ENCODE data around the gene ATP6V0D1.

The ATP6V0D1 gene

DNA sequence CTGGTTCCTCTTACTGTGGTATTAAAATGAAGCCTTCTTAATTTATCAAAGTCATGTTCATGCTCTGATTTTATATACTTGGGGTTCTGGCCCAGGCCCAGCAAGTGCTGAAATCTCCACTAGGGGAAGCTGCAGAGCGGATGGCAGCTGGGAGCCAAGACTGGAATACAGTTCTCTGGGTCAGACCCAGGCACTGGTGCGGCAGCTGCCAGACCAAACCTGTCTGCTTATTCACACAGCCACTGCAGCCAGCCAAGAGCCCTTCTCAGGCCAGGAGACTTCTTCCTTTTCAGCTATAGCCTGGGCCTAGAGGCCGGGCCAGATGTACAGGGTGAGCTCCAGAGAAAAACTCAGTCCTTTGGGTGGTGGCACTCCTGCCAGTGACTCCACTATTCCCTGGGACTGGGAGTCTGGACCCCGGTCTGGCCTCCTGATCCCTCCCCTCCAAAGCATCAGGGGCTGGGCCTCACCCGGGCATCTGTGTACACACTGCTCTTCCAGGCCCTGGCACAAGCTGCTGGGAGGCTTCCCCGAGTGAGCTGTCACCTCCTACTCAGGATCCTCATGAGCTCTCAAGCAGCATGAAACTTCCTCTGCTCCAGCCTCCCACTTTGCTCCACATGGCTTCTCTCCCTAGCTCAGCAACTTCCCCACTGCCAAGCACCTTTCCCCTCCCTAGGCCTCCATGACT is 24.4 kb downstream of the ATP6V0D1 start:
- peak; percentile 21 for TF ChIP-seq CTCF (IDR thresholded peaks at IDR 0.05; ENCODE audit: insufficient read depth, low read length, missing control alignments)
- no peak for DNase-seq (ENCODE audit: low read depth, low spot score)
- ChIA-PET CTCF (interaction anchor here (0.7 to 5.0 kb wide), 8 partner anchors 10 to 196 kb away, joined by 3 to 36 read pairs (median 4); partner anchors contain the start of gene HSD11B2), POLR2A (interaction anchor here (1.1 kb wide), 1 partner anchor 13 kb away, joined by 3 read pairs; no protein-coding TSS in a partner anchor)
- H3K4me3 ChIP-seq (ENCODE audit: low read depth, low read length), result no peak overlapping the region

GRCh38 chr16:67454852-67455251 is 26.1 kb downstream of the ATP6V0D1 start:
- no peak overlapping the region for H3K4me3 ChIP-seq (ENCODE audit: low read depth, low read length)
- ChIA-PET CTCF (interaction anchor here (0.6 to 5.0 kb wide), 9 partner anchors 8 to 194 kb away, joined by 3 to 36 read pairs (median 4); partner anchors contain the start of gene ZDHHC1), POLR2A (no interaction called here)
- DNase-seq (ENCODE audit: low read depth, low spot score), result no peak
- no peak for TF ChIP-seq CTCF (IDR thresholded peaks at IDR 0.05; ENCODE audit: insufficient read depth, low read length, missing control alignments)

- POLR2A ChIA-PET, result no interaction called here
- DNase-seq (ENCODE audit: low read depth, low spot score), result no peak
- no peak for TF ChIP-seq CTCF (IDR thresholded peaks at IDR 0.05; ENCODE audit: insufficient read depth, low read length, missing control alignments)
- no peak overlapping the region for H3K4me3 ChIP-seq (ENCODE audit: low read depth, low read length)
- CTCF ChIA-PET, result interaction anchor here (1.1 to 5.0 kb wide), 4 partner anchors 8 to 26 kb away, joined by 3 to 36 read pairs (median 19); no protein-coding TSS in a partner anchor
Observed at GRCh38 chr16:67454104-67454503, 26.9 kb downstream of the ATP6V0D1 start.

DNA sequence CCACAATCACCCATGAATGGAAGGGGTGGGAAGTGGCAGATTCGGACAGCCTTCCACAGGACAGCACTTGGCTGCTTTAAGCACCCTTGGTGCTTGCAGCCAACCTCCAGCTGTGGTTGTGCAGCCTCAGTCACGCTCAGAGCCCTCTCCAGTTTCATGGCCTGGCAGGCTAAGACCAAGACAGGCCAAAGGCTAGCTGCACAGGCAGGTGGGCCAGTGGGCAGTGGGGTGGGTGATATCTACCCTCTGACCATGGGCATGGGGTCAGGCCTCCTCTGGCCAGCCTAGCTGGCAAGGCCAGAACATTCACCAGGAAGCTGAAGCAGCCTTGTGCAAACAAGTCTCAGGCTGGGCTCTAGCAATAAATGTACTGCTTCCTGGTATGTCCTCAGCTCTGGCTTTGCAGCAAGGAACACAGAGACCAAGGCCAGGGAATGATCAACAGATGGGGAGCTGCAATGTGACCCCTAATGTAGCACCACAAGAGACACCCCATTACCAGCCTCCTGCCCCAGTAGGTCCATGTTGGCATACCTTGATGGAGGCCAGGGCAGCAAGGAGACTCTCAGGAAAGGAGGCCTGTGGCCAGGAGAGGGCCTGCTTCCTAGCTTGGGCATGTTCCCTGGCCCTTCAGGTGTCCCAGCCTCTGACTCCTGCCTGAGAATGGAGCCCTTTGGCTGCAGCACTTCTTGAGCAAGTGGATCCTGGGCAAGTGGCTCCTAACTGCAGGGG is 29.1 kb downstream of the ATP6V0D1 start:
- no peak overlapping the region for H3K4me3 ChIP-seq (ENCODE audit: low read depth, low read length)
- CTCF ChIA-PET, result interaction anchor here (0.8 to 5.0 kb wide), 9 partner anchors 10 to 191 kb away, joined by 3 to 29 read pairs (median 4); partner anchors contain the start of gene ZDHHC1
- POLR2A ChIA-PET, result no interaction called here
- TF ChIP-seq CTCF (IDR thresholded peaks at IDR 0.05; ENCODE audit: insufficient read depth, low read length, missing control alignments), result no peak
- no peak for DNase-seq (ENCODE audit: low read depth, low spot score)

DNA sequence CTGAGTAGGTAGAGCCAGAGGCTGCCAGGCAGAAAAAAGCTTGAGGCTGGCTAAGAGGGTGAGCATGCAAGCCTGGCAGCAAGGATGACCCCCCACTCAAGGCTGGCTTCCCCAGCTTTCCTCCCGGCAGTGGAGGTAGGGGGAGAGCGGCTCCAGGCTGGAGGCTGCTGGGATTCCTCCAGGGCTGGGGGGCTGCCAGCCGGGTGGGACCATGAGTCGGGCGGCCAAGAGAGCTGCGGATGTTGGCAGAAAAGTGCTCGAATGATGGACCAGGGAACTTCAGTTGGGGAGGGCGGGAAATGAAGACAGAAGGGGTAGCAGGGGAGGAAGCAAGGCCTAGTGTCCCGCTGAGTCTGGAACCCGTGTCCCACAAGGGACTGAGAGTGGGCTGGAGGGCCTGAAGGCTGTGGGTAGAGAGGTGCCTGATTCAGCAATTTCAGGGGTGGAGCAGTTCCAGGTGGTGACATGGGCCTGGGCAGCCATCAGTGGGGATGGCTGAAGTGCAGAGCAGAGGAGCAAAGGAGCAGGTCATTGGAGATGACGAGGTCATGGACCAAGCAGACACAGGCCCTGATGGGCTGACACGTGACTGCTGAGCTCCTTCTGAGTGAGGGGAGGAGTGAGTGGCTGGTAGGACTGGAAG is 29.8 kb downstream of the ATP6V0D1 start:
- ChIA-PET CTCF (interaction anchor here (0.8 to 2.0 kb wide), 9 partner anchors 12 to 35 kb away, joined by 3 to 11 read pairs (median 4); partner anchors contain the start of genes ATP6V0D1 and ZDHHC1), POLR2A (no interaction called here)
- TF ChIP-seq CTCF (IDR thresholded peaks at IDR 0.05; ENCODE audit: insufficient read depth, low read length, missing control alignments), result no peak
- no peak overlapping the region for H3K4me3 ChIP-seq (ENCODE audit: low read depth, low read length)
- DNase-seq (ENCODE audit: low read depth, low spot score), result no peak

All from AG04449 (cell line).